K562 (cell line): ENCODE measurements around the gene PSMD2. TPM values are rescaled to one million over a fixed set of nuclear protein-coding genes. Genes with fewer than 3 reads are reported as not detected.

Experiments
- ATF1 ChIP-seq, 2 experiments: fragments of 450-650 bp in 1 of 2; IDR thresholded peaks; 2 replicates each; pipeline ENCODE4 v1.6.1; 2016; ENCODE audit warnings: missing compliant biosample characterization in 1 of 2, missing genetic modification characterization in 1 of 2
- CREB3L1 ChIP-seq: fragments of 450-650 bp; IDR thresholded peaks from 2 replicates; pipeline ENCODE4 v1.6.1; 2014; ENCODE audit warnings: low read depth, mild to moderate bottlenecking, moderate library complexity, borderline replicate concordance
- CTCF ChIP-seq, 3 experiments: IDR thresholded peaks in 2 of 3; conservative IDR thresholded peaks in 1 of 3; 2 replicates each; pipeline ENCODE4 v1.5.1; 2011 to 2012; ENCODE audit warnings: low read length in 3 of 3, mild to moderate bottlenecking in 3 of 3, control low read depth in 2 of 3, improper control_type of control experiment in 1 of 3, inconsistent platforms in 1 of 3, low read depth in 1 of 3, mixed read lengths in 1 of 3, moderate library complexity in 1 of 3; ENCODE audit not compliant: insufficient read depth in 2 of 3
- ETS2 ChIP-seq: IDR thresholded peaks from 2 replicates; pipeline ENCODE4 v1.6.1; 2016; ENCODE audit warnings: borderline replicate concordance, missing genetic modification characterization, mild to moderate bottlenecking, moderate library complexity, missing compliant biosample characterization; ENCODE audit not compliant: poor library complexity, severe bottlenecking
- GABPB1 ChIP-seq: sonication (generic); formaldehyde crosslinking; IDR thresholded peaks from 2 replicates; pipeline ENCODE4 v1.8.0; 2022; ENCODE audit warnings: mild to moderate bottlenecking, missing genetic modification reagents
- HCFC1 ChIP-seq: IDR thresholded peaks from 2 replicates; pipeline ENCODE4 v1.6.1; 2012; ENCODE audit warnings: low read depth, low read length, improper control_type of control experiment
- HNRNPK ChIP-seq: fragments of 200-400 bp; formaldehyde crosslinking; IDR thresholded peaks from one replicate; pipeline ENCODE4 v1.6.1; 2018; ENCODE audit warnings: mild to moderate bottlenecking, low read depth, low read length; ENCODE audit not compliant: poor library complexity, severe bottlenecking
- KLF1 ChIP-seq: fragments of 450-650 bp; IDR thresholded peaks from 2 replicates; pipeline ENCODE4 v1.6.1; 2016; ENCODE audit warnings: missing genetic modification characterization, missing compliant biosample characterization
- MAFK ChIP-seq: IDR thresholded peaks from 2 replicates; pipeline ENCODE4 v1.6.1; 2011; ENCODE audit warnings: low read length, improper control_type of control experiment
- MEIS2 ChIP-seq: fragments of 450-650 bp; IDR thresholded peaks from 2 replicates; pipeline ENCODE4 v1.6.1; 2014; ENCODE audit warnings: mild to moderate bottlenecking; ENCODE audit not compliant: partially characterized antibody
- POLR2AphosphoS5 ChIP-seq: IDR thresholded peaks from 2 replicates; pipeline ENCODE4 v1.6.1; 2011; ENCODE audit warnings: mild to moderate bottlenecking, low read depth, low read length, moderate library complexity; ENCODE audit not compliant: control insufficient read depth, insufficient read depth
- PYGO2 ChIP-seq: fragments of 450-650 bp; IDR thresholded peaks from 2 replicates; pipeline ENCODE4 v1.6.1; 2016; ENCODE audit warnings: mild to moderate bottlenecking, missing genetic modification characterization, moderate library complexity, missing compliant biosample characterization
- RCOR1 ChIP-seq, 2 experiments: IDR thresholded peaks; 2 replicates each; pipeline ENCODE4 v1.6.1; 2012; ENCODE audit warnings: low read depth in 2 of 2, low read length in 2 of 2, borderline replicate concordance in 1 of 2, improper control_type of control experiment in 1 of 2
- SIN3A ChIP-seq, 2 experiments: fragments of 150-350 bp in 1 of 2; IDR thresholded peaks; 2 replicates each; pipeline ENCODE4 v1.6.1; 2011 to 2016; ENCODE audit warnings: borderline replicate concordance in 2 of 2, low read depth in 2 of 2, low read length in 2 of 2, mild to moderate bottlenecking in 2 of 2, moderate library complexity in 2 of 2; ENCODE audit not compliant: control insufficient read depth in 1 of 2
- U2AF1 ChIP-seq: fragments of 200-400 bp; formaldehyde crosslinking; optimal IDR thresholded peaks from 2 replicates; pipeline ENCODE3; 2017; ENCODE audit warnings: mild to moderate bottlenecking, low read depth, low read length, moderate library complexity
- USF1 ChIP-seq: sonication (generic); formaldehyde crosslinking; IDR thresholded peaks from 2 replicates; pipeline ENCODE4 v1.9.0; 2022; ENCODE audit warnings: mild to moderate bottlenecking, missing genetic modification reagents
- ZBTB1 ChIP-seq: sonication (generic); formaldehyde crosslinking; IDR thresholded peaks from 2 replicates; pipeline ENCODE4 v1.8.1; 2023; ENCODE audit warnings: missing genetic modification reagents, low read depth, mild to moderate bottlenecking, borderline replicate concordance
- ZNF766 ChIP-seq: fragments of 200-800 bp; sonication (Bioruptor generic); conservative IDR thresholded peaks from 2 replicates; pipeline ENCODE4 v1.6.1; 2016; ENCODE audit warnings: missing genetic modification characterization, missing compliant biosample characterization
- polyA plus RNA-seq, 8 experiments: library from polyadenylated mRNA; depleted of rRNA in 4 of 8; stranded (reverse) in 5 of 8; unstranded in 3 of 8; fragments of >200 nt; fragmentation: Nextera tagmentation in 2 of 8; fragmentation: Illumina TruSeq in 1 of 8; extraction: Ambion mirVana in 2 of 8; extraction: Trizol in 1 of 8; gene quantifications; 2 replicates each; pipeline versions ENCODE4 v1.2.1 to v1.2.3, GENCODE V29; 2011 to 2014; ENCODE audit warnings: inconsistent platforms in 1 of 8, missing spikeins in 1 of 8
- total RNA-seq, 7 experiments: library from RNA; depleted of rRNA in 6 of 7; stranded (reverse); fragments of >200 nt in 6 of 7; fragmentation: Illumina TruSeq in 2 of 7; extraction: Trizol in 2 of 7; gene quantifications; 2 replicates each; pipeline versions ENCODE4 v1.2.1 to v1.2.3, GENCODE V29; 2011 to 2021; ENCODE audit warnings: low replicate concordance in 1 of 7
- TF ChIP-seq, protein P1 (sequence below): sonication (generic); formaldehyde crosslinking; IDR thresholded peaks from 2 replicates; pipeline ENCODE4 v1.8.0; 2022; ENCODE audit warnings: mild to moderate bottlenecking, low read depth, missing genetic modification reagents

PSMD2 gene
- total and polyA plus RNA-seq, 9 of the 15 experiments (the other 6 are each of a cell fraction or from before 2014, with no cell fraction given), result 152 to 484 (median 295) TPM

DNA sequence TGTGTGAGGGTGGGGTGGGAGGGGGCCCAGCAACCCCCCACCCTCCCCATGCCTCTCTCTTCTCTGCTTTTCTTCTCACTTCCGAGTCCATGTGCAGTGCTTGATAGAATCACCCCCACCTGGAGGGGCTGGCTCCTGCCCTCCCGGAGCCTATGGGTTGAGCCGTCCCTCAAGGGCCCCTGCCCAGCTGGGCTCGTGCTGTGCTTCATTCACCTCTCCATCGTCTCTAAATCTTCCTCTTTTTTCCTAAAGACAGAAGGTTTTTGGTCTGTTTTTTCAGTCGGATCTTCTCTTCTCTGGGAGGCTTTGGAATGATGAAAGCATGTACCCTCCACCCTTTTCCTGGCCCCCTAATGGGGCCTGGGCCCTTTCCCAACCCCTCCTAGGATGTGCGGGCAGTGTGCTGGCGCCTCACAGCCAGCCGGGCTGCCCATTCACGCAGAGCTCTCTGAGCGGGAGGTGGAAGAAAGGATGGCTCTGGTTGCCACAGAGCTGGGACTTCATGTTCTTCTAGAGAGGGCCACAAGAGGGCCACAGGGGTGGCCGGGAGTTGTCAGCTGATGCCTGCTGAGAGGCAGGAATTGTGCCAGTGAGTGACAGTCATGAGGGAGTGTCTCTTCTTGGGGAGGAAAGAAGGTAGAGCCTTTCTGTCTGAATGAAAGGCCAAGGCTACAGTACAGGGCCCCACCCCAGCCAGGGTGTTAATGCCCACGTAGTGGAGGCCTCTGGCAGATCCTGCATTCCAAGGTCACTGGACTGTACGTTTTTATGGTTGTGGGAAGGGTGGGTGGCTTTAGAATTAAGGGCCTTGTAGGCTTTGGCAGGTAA lies 46.5 kb downstream of the PSMD2 start (continued):
- TF ChIP-seq CTCF (IDR thresholded peaks at IDR 0.05 in 2 of 3, conservative IDR thresholded peaks at IDR 0.05 in 1 of 3; ENCODE audit: insufficient read depth in 2 of 3, low read depth in 1 of 3, low read length in 3 of 3) (peak; percentile 62 to 81 (median 77)), ZNF766 (CRISPR knock-in tag) (peak; percentile 66; the same call in 1 of the 2 replicates), SIN3A (IDR thresholded peaks at IDR 0.05; ENCODE audit: borderline replicate concordance in 2 of 2, control insufficient read depth in 1 of 2, low read depth in 2 of 2, low read length in 2 of 2) (peak in 1 of 2 experiments; percentile 87; a peak in 2 of 4 replicates), RCOR1 (IDR thresholded peaks at IDR 0.05; ENCODE audit: borderline replicate concordance in 1 of 2, low read depth in 2 of 2, low read length in 2 of 2) (peak in 1 of 2 experiments; percentile 86; a peak in 1 of 4 replicates), U2AF1 (no peak), USF1 (peak; percentile 86), MEIS2 (peak; percentile 82), MAFK (no peak), HCFC1 (0 out of 2 replicates have a peak, but pooled peaks have one; percentile 24), ATF1 (CRISPR knock-in tag; IDR thresholded peaks at IDR 0.05) (no peak), ATF1 (tag; IDR thresholded peaks at IDR 0.05) (peak; percentile 30; the same call in 1 of the 2 replicates), ZBTB1 (no peak), POLR2AphosphoS5 (no peak), ETS2 (tag) (no peak), KLF1 (tag) (no peak), CREB3L1 (no peak), HNRNPK (no peak), PYGO2 (tag) (no peak), GABPB1 (CRISPR knock-in tag) (no peak)
- TF ChIP-seq, protein P1, sequence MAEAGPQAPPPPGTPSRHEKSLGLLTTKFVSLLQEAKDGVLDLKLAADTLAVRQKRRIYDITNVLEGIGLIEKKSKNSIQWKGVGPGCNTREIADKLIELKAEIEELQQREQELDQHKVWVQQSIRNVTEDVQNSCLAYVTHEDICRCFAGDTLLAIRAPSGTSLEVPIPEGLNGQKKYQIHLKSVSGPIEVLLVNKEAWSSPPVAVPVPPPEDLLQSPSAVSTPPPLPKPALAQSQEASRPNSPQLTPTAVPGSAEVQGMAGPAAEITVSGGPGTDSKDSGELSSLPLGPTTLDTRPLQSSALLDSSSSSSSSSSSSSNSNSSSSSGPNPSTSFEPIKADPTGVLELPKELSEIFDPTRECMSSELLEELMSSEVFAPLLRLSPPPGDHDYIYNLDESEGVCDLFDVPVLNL, result no peak
